ENCODE results near the gene IL1RAP.

The IL1RAP gene

DNA sequence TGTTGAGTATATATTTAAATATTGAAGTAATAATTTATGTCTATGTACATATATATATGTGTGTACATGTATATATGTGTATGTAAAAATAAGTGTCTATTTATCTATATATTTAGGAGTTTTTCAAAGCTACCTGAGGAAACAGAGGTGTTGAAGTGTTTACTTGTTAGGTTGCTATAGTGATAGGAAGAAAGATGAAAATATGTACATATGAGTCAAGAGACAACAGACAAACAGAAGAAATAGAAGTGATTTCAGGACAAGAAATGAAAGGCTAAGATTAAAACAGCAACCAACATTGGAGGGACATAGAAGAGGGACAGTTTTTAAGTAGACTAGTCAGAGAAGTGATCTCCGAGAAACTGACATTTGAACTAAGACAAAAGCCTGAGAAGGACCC lies 11.1 kb downstream of the IL1RAP start:
- Histone ChIP-seq H3K27me3 (ENCODE audit: low read length) (no peaks in the 10 kb centered on the region), H3K9me3 (ENCODE audit: insufficient read depth, low read length) (no peaks in the 10 kb centered on the region), H3K4me2 (ENCODE audit: low read depth, low read length, poor library complexity, severe bottlenecking) (no peak overlapping the region), H4K20me1 (ENCODE audit: low read depth, low read length) (no peaks in the 10 kb centered on the region), H3K79me2 (ENCODE audit: insufficient read depth, low read length) (no peaks in the 10 kb centered on the region), H3K27ac (ENCODE audit: low read depth, low read length) (no peak overlapping the region), H3K9me2 (replicated peaks; ENCODE audit: insufficient read depth, low read length) (no peaks in the 10 kb centered on the region), H2AFZ (ENCODE audit: low read depth, low read length, severe bottlenecking) (no peak overlapping the region), H3K9ac (ENCODE audit: low read length) (no peak overlapping the region), H3K36me3 (ENCODE audit: low read length) (no peaks in the 10 kb centered on the region), H3F3A (ENCODE audit: insufficient read depth) (no peaks in the 10 kb centered on the region), H3K4me3 (ENCODE audit: insufficient read depth, low read length, poor library complexity, severe bottlenecking) (no peak overlapping the region)
- no peak for TF ChIP-seq EZH2phosphoT487 (conservative IDR thresholded peaks at IDR 0.05; ENCODE audit: low read length)
- TF ChIP-seq, protein P1, sequence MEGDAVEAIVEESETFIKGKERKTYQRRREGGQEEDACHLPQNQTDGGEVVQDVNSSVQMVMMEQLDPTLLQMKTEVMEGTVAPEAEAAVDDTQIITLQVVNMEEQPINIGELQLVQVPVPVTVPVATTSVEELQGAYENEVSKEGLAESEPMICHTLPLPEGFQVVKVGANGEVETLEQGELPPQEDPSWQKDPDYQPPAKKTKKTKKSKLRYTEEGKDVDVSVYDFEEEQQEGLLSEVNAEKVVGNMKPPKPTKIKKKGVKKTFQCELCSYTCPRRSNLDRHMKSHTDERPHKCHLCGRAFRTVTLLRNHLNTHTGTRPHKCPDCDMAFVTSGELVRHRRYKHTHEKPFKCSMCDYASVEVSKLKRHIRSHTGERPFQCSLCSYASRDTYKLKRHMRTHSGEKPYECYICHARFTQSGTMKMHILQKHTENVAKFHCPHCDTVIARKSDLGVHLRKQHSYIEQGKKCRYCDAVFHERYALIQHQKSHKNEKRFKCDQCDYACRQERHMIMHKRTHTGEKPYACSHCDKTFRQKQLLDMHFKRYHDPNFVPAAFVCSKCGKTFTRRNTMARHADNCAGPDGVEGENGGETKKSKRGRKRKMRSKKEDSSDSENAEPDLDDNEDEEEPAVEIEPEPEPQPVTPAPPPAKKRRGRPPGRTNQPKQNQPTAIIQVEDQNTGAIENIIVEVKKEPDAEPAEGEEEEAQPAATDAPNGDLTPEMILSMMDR (IDR thresholded peaks at IDR 0.05; ENCODE audit: insufficient read depth, low read length, poor library complexity, severe bottlenecking): no peak

DNA sequence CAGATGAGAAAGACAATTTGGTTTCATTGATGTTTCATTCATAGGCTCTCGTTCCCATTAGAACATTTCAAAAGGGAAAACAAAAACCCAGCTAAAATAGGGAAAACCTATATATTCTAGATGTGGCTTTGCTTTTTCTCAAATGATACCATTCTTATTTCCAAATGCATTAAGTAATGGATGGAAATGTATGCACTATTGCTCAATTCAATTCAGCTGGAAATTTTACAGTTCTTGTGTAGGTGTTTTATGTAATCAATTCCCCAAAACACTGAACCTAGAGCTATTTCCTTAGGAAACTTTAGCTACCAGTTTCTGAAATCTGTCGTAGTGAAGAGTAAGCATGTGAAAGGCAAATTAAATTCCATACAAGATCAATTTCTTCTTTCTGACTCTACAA lies 11.7 kb downstream of the IL1RAP start:
- Histone ChIP-seq H3K36me3 (ENCODE audit: low read length) (no peaks in the 10 kb centered on the region), H3K27ac (ENCODE audit: low read depth, low read length) (no peak overlapping the region), H2AFZ (ENCODE audit: low read depth, low read length, severe bottlenecking) (no peak overlapping the region), H3K9ac (ENCODE audit: low read length) (no peak overlapping the region), H3K4me3 (ENCODE audit: insufficient read depth, low read length, poor library complexity, severe bottlenecking) (no peak overlapping the region), H4K20me1 (ENCODE audit: low read depth, low read length) (no peaks in the 10 kb centered on the region), H3K9me3 (ENCODE audit: insufficient read depth, low read length) (no peaks in the 10 kb centered on the region), H3F3A (ENCODE audit: insufficient read depth) (no peaks in the 10 kb centered on the region), H3K27me3 (ENCODE audit: low read length) (no peaks in the 10 kb centered on the region), H3K9me2 (replicated peaks; ENCODE audit: insufficient read depth, low read length) (no peaks in the 10 kb centered on the region), H3K79me2 (ENCODE audit: insufficient read depth, low read length) (no peaks in the 10 kb centered on the region), H3K4me2 (ENCODE audit: low read depth, low read length, poor library complexity, severe bottlenecking) (no peak overlapping the region)
- no peak for TF ChIP-seq EZH2phosphoT487 (conservative IDR thresholded peaks at IDR 0.05; ENCODE audit: low read length)
- TF ChIP-seq, protein P1 (IDR thresholded peaks at IDR 0.05; ENCODE audit: insufficient read depth, low read length, poor library complexity, severe bottlenecking): no peak

DNA sequence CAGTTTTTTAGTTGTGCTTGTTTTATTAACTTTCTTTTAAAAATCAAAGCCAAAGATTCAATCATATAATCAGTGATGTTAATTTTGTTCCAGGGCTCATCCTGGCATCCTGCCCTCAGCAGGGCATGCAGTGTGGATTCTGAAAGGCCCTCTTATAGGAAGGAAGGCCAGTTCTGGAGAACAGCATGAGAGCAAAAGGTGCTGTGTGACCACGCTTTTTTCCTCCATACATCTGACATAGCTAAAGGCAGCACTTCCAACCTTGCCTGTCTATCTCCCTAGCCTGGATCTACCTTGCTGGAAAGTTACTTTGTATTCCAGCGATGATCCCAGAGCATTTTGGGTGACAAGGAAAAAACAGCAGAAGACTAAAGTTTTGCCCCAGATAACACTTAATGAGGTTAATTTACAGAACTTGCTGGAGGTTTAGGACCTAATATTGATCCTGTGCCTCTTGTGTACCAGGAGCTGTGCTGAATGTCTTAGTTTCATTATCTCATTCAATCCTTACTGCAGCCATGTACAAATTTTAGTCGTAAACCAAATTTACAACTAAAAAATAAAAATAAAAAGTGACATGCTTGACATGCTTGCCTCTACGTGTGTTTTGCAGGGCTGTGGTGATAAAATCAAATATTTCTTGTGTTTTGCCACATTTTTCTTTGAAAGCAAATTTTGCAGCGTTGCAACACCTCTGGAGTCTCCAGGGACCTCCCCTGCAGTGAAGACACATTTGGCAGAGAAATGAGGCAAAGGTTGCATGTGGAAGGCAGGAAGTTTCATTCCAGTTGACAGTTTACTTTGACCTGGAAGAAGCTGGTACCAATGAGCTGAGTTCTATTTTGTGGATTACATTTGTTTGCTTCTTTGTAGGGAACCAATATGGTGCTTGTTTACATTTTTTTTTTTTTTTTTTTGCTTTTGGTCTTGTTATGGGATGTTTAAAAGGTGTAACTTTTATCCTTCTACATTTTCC lies 13.2 kb downstream of the IL1RAP start:
- Histone ChIP-seq H3F3A (ENCODE audit: insufficient read depth) (no peaks in the 10 kb centered on the region), H2AFZ (ENCODE audit: low read depth, low read length, severe bottlenecking) (no peak overlapping the region), H3K9me2 (replicated peaks; ENCODE audit: insufficient read depth, low read length) (no peaks in the 10 kb centered on the region), H3K27ac (ENCODE audit: low read depth, low read length) (no peak overlapping the region), H3K9ac (ENCODE audit: low read length) (no peak overlapping the region), H3K4me3 (ENCODE audit: insufficient read depth, low read length, poor library complexity, severe bottlenecking) (no peak overlapping the region), H4K20me1 (ENCODE audit: low read depth, low read length) (no peaks in the 10 kb centered on the region), H3K9me3 (ENCODE audit: insufficient read depth, low read length) (no peaks in the 10 kb centered on the region), H3K79me2 (ENCODE audit: insufficient read depth, low read length) (no peaks in the 10 kb centered on the region), H3K36me3 (ENCODE audit: low read length) (no peaks in the 10 kb centered on the region), H3K4me2 (ENCODE audit: low read depth, low read length, poor library complexity, severe bottlenecking) (no peak overlapping the region), H3K27me3 (ENCODE audit: low read length) (no peaks in the 10 kb centered on the region)
- no peak for TF ChIP-seq EZH2phosphoT487 (conservative IDR thresholded peaks at IDR 0.05; ENCODE audit: low read length)
- TF ChIP-seq, protein P1 (IDR thresholded peaks at IDR 0.05; ENCODE audit: insufficient read depth, low read length, poor library complexity, severe bottlenecking): no peak
